Endothelial cell of umbilical vein (primary cell): ENCODE measurements around the gene WNT16. TPM values are rescaled to one million over a fixed set of nuclear protein-coding genes. Genes with fewer than 3 reads are reported as not detected.

Experiments
- BruUV-seq: library from RNA; stranded (reverse); fragments of 400-500 nt; replicated peaks from 2 replicates; lab custom pipeline; 2021; lab: Mats Ljungman, UMichigan
- CTCF ChIA-PET: fragments of 300-600, 350-600 bp; sonication (Branson Sonifier 250); formaldehyde crosslinking; loops from one replicate; lab custom pipeline; 2021; ENCODE audit warnings: antibody characterized with exemption, inconsistent platforms; lab: Charles Lee
- POLR2A ChIA-PET: fragments of 300-600, 350-600 bp; sonication (Branson Sonifier 250); formaldehyde crosslinking; loops from one replicate; lab custom pipeline; 2021; ENCODE audit warnings: antibody characterized with exemption, inconsistent platforms; lab: Charles Lee
- DNase-seq: peaks from one replicate; pipeline ENCODE4 v3.0.0-alpha.2; 2011; ENCODE audit warnings: low read depth, low spot score
- FAIRE-seq: peaks from 2 replicates; lab custom pipeline; 2011; peaks lifted over from hg19 to GRCh38; lab: Jason Lieb, UNC
- H2AFZ ChIP-seq: 2 replicates; pipeline ENCODE4 v1.6.0; 2012; ENCODE audit warnings: low read depth, low read length, control low read depth, inconsistent platforms
- H3K27ac ChIP-seq: 2 replicates; pipeline ENCODE4 v1.5.1; 2011; ENCODE audit warnings: low read depth, mild to moderate bottlenecking, control low read depth, low read length, moderate library complexity; ENCODE audit not compliant: insufficient read depth
- H3K27me3 ChIP-seq, 2 experiments: 2 replicates each; pipeline versions ENCODE4 v1.6.0 to v1.6.1; 2011; ENCODE audit warnings: low read length in 2 of 2, mixed read lengths in 1 of 2; ENCODE audit not compliant: control insufficient read depth in 2 of 2, insufficient read depth in 2 of 2
- H3K36me3 ChIP-seq, 2 experiments: 2 replicates in 1 of 2; 3 replicates in 1 of 2; pipeline ENCODE4 v1.5.1; 2011; ENCODE audit warnings: low read length in 2 of 2, mild to moderate bottlenecking in 1 of 2, moderate library complexity in 1 of 2; ENCODE audit not compliant: control insufficient read depth in 2 of 2, insufficient read depth in 2 of 2; ENCODE audit errors: extremely low read depth in 1 of 2
- H3K4me1 ChIP-seq: 3 replicates; pipeline ENCODE4 v1.5.1; 2011; ENCODE audit warnings: mild to moderate bottlenecking, low read length; ENCODE audit not compliant: control insufficient read depth, insufficient read depth; ENCODE audit errors: extremely low read depth
- H3K4me2 ChIP-seq: 2 replicates; pipeline ENCODE4 v1.6.1; 2011; ENCODE audit warnings: low read length, control low read depth, mixed read lengths; ENCODE audit not compliant: insufficient read depth
- H3K4me3 ChIP-seq, 3 experiments: fragments of 200-600 bp in 1 of 3; sonication (generic), shearing (Covaris generic) in 1 of 3; replicated peaks in 1 of 3; 2 replicates each; pipeline ENCODE4 v1.5.1; 2011 to 2016; ENCODE audit warnings: control low read depth in 3 of 3, low read length in 3 of 3, mild to moderate bottlenecking in 2 of 3, inconsistent platforms in 1 of 3, low read depth in 1 of 3, moderate library complexity in 1 of 3; ENCODE audit not compliant: insufficient read depth in 1 of 3
- H3K79me2 ChIP-seq: 2 replicates; pipeline ENCODE4 v1.6.0; 2012; ENCODE audit warnings: low read length, inconsistent platforms; ENCODE audit not compliant: control insufficient read depth, insufficient read depth
- H3K9ac ChIP-seq: replicated peaks from 2 replicates; pipeline ENCODE3; 2011; ENCODE audit warnings: low read length, control low read depth; ENCODE audit not compliant: insufficient read depth; ENCODE audit errors: extremely low read depth
- H3K9me1 ChIP-seq: replicated peaks from 3 replicates; pipeline ENCODE4 v1.6.0; 2011; ENCODE audit warnings: mild to moderate bottlenecking, low read length; ENCODE audit not compliant: control insufficient read depth, insufficient read depth; ENCODE audit errors: extremely low read depth
- H3K9me3 ChIP-seq: replicated peaks from 2 replicates; pipeline ENCODE4 v1.5.1; 2012; ENCODE audit warnings: low read length, inconsistent platforms; ENCODE audit not compliant: control insufficient read depth, insufficient read depth
- H4K20me1 ChIP-seq: replicated peaks from 2 replicates; pipeline ENCODE3; 2011; ENCODE audit warnings: mild to moderate bottlenecking, low read length; ENCODE audit not compliant: control insufficient read depth, insufficient read depth; ENCODE audit errors: extremely low read depth
- CTCF ChIP-seq, 2 donors: IDR thresholded peaks; 1 replicate in 1 of 2; 2 replicates in 1 of 2; pipeline ENCODE4 v1.5.1; 2011; ENCODE audit warnings: low read length in 2 of 2, mild to moderate bottlenecking in 2 of 2, moderate library complexity in 2 of 2, control low read depth in 1 of 2, inconsistent platforms in 1 of 2, low read depth in 1 of 2; ENCODE audit not compliant: insufficient read depth in 1 of 2; ENCODE audit errors: extremely low read depth in 1 of 2
- EZH2 ChIP-seq: IDR thresholded peaks from 2 replicates; pipeline ENCODE4 v1.6.1; 2012; ENCODE audit warnings: borderline replicate concordance, low read depth, mild to moderate bottlenecking, moderate library complexity, low read length, inconsistent platforms; ENCODE audit not compliant: severe bottlenecking
- FOS ChIP-seq: IDR thresholded peaks from 2 replicates; pipeline ENCODE4 v1.6.1; 2011; ENCODE audit warnings: mild to moderate bottlenecking, low read length, moderate library complexity, borderline replicate concordance; ENCODE audit not compliant: insufficient read depth
- GATA2 ChIP-seq: IDR thresholded peaks from 2 replicates; pipeline ENCODE4 v1.7.0; 2011; ENCODE audit warnings: low read depth, mild to moderate bottlenecking, moderate library complexity, mixed read lengths, low read length; ENCODE audit not compliant: insufficient read length, insufficient read depth
- JUN ChIP-seq: IDR thresholded peaks from 2 replicates; pipeline ENCODE4 v1.6.1; 2011; ENCODE audit warnings: borderline replicate concordance, low read depth; ENCODE audit not compliant: insufficient read length, insufficient read depth
- MYC ChIP-seq: IDR thresholded peaks from one replicate; pipeline ENCODE4 v1.6.1; 2011; ENCODE audit warnings: mild to moderate bottlenecking, low read depth, low read length
- POLR2A ChIP-seq: IDR thresholded peaks from 2 replicates; pipeline ENCODE4 v1.6.1; 2012; ENCODE audit warnings: low read depth, mild to moderate bottlenecking, control low read depth, low read length
- POLR2AphosphoS5 ChIP-seq: IDR thresholded peaks from 2 replicates; pipeline ENCODE4 v1.6.1; 2012; ENCODE audit warnings: low read depth, mild to moderate bottlenecking, control low read depth, low read length, moderate library complexity; ENCODE audit not compliant: insufficient read depth
- dilution Hi-C: fragments of 300-500 bp; cut with MboI; formaldehyde crosslinking; loops from one replicate; pipeline ENCODE4 v1.15.0; 2019; ENCODE audit warnings: low sequenced_read_pairs; ENCODE audit not compliant: extremely low pct_ligation_motif_present
- intact Hi-C: fragments of 100-400 bp; cut with micrococcal nuclease; formaldehyde crosslinking; loops from one replicate; pipeline ENCODE4 v1.10.0; 2022
- polyA plus RNA-seq, 4 experiments: library from polyadenylated mRNA; depleted of rRNA in 3 of 4; stranded (reverse) in 3 of 4; unstranded in 1 of 4; fragments of >200 nt; gene quantifications; 2 replicates each; pipeline versions ENCODE4 v1.2.1 to v1.2.3, GENCODE V29; 2011 to 2012; ENCODE audit warnings: missing spikeins in 1 of 4
- total RNA-seq: library from RNA; stranded (reverse); gene quantifications from 2 replicates; pipeline ENCODE4 v1.2.3, GENCODE V29; 2021
- TF ChIP-seq, protein P1 (sequence below): IDR thresholded peaks from 2 replicates; pipeline ENCODE4 v1.6.1; 2011; ENCODE audit not compliant: insufficient read depth, insufficient read length

WNT16 gene
- total and polyA plus RNA-seq, 2 donors (not counting 3 experiments of a cell fraction or from before 2014, with no cell fraction given) = not detected

GRCh38 chr7:121384265-121384664 is 55.5 kb downstream of the WNT16 start:
- BruUV-seq = no TSS peak

More at GRCh38 chr7:121384265-121384664, 55.5 kb downstream of the WNT16 start:
- peaks cover 79% of the 10 kb centered on the region for H3K79me2 ChIP-seq
- no peak for TF ChIP-seq EZH2
- no peak for TF ChIP-seq POLR2A
- no peak for TF ChIP-seq FOS
- TF ChIP-seq, protein P1, sequence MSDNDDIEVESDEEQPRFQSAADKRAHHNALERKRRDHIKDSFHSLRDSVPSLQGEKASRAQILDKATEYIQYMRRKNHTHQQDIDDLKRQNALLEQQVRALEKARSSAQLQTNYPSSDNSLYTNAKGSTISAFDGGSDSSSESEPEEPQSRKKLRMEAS = no peak
- TF ChIP-seq MYC = no peak
- no peak for TF ChIP-seq GATA2
- no peak for TF ChIP-seq CTCF (IDR thresholded peaks at IDR 0.05; ENCODE audit: extremely low read depth in 1 of 2, insufficient read depth in 1 of 2, low read depth in 1 of 2, low read length in 2 of 2)
- no peak for TF ChIP-seq JUN
- TF ChIP-seq POLR2AphosphoS5 = no peak
- no peak overlapping the region for H3K4me3 ChIP-seq
- no peak overlapping the region for H3K27ac ChIP-seq
- H3K27me3 ChIP-seq = no peaks in the 10 kb centered on the region
- FAIRE-seq = no peak
- no peaks in the 10 kb centered on the region for H3K9me3 ChIP-seq
- no peaks in the 10 kb centered on the region for H4K20me1 ChIP-seq
- H3K36me3 ChIP-seq = no peaks in the 10 kb centered on the region
- H3K4me2 ChIP-seq = no peak overlapping the region
- dilution Hi-C loops = no loop called here
- no peak overlapping the region for H3K9ac ChIP-seq
- H3K9me1 ChIP-seq = no peaks in the 10 kb centered on the region
- POLR2A ChIA-PET = interaction anchor here (2.1 kb wide), 1 partner anchor 11 kb away, joined by 9 read pairs; the partner anchor contains the start of gene FAM3C
- DNase-seq = peak; percentile 33
- intact Hi-C loops = no loop called here
- CTCF ChIA-PET = interaction anchor here (1.7 to 2.7 kb wide), 4 partner anchors 10 to 163 kb away, joined by 8 to 15 read pairs (median 12); partner anchors contain the start of gene FAM3C
- H3K4me1 ChIP-seq = peaks cover 23% of the 10 kb centered on the region
- H2AFZ ChIP-seq = no peak overlapping the region
